Large intestine (tissue), 3 donors: ENCODE measurements around the gene PPP1R9A. TPM values are rescaled to one million over a fixed set of nuclear protein-coding genes. Genes with fewer than 3 reads are reported as not detected.
"Not testable (repeated sequence)": the region's sequence is repeated elsewhere in the genome, so short reads cannot be mapped to it uniquely, and the experiment has no call there.

Source experiments
- DNase-seq, 2 donors: peaks; one replicate each; pipeline versions ENCODE4 v3.0.0 to v3.0.0-alpha.2; 2013
- H3K27ac ChIP-seq: one replicate; pipeline ENCODE4 v1.5.1; 2013; ENCODE audit warnings: low read length
- H3K27me3 ChIP-seq: 2 replicates; pipeline ENCODE4 v1.6.1; 2013; ENCODE audit warnings: low read length; ENCODE audit not compliant: control insufficient read depth, insufficient read depth
- H3K36me3 ChIP-seq: 2 replicates; pipeline ENCODE4 v1.6.1; 2013; ENCODE audit warnings: low read length; ENCODE audit not compliant: control insufficient read depth, insufficient read depth
- H3K4me1 ChIP-seq: one replicate; pipeline ENCODE4 v1.6.1; 2013; ENCODE audit warnings: low read length; ENCODE audit not compliant: control insufficient read depth, insufficient read depth
- H3K4me3 ChIP-seq: one replicate; pipeline ENCODE4 v1.5.1; 2013; ENCODE audit warnings: low read length
- H3K9me3 ChIP-seq: one replicate; pipeline ENCODE4 v1.6.1; 2013; ENCODE audit warnings: mild to moderate bottlenecking, low read depth, low read length, moderate library complexity; ENCODE audit not compliant: control insufficient read depth
- WGBS: methylation state at CpG from one replicate; pipeline ENCODE4 v1.1.5; 2013; ENCODE audit warnings: low lambda C conversion rate; ENCODE audit not compliant: insufficient coverage; 5-methylcytosine and 5-hydroxymethylcytosine counted together
- polyA plus RNA-seq: library from polyadenylated mRNA; unstranded; fragments of 120-200 nt; gene quantifications from one replicate; pipeline ENCODE4 v1.2.1, GENCODE V29; 2013

Gene PPP1R9A
- polyA plus RNA-seq, 1 donor, result 16.7 TPM

DNA sequence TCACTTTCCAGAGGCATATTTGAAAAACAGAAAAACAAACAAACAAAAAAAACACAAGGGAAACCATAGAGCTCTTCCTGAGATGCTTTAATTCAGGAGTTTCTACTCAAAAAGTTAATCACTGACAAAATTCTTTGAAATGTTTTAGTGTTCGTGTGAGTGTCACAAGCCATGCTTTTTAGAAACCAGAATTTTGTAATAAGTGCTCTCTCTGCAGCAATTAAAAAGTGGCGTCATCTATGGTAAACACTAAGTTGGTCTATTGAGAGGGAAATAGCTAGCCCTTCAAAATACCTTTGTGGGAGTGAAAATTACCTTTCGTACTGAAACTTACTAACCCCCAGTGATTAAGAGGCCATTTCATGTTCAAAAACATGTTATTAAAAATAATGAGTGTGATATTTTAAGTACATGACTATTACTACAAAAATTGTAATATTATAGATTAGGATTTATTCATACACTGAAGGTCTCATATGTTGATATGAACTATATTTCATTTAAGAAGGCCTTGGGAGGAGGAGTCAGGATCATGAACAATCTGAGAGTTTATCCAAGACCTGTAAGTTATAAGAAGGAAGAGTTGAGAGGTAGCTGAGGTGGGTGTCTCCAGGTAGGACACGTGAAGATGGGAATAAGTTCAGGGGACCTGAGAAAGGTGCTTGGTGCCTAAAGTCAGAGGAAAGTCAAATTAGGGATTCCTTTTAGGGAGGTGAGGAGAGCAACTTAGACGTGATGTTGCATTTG is 94.6 kb downstream of the PPP1R9A start:
- Histone ChIP-seq H3K4me1 (peaks cover 11% of the 10 kb centered on the region), H3K9me3 (no peaks in the 10 kb centered on the region), H3K36me3 (no peaks in the 10 kb centered on the region), H3K27me3 (no peaks in the 10 kb centered on the region), H3K27ac (no peak overlapping the region), H3K4me3 (no peak overlapping the region)
- no peak for DNase-seq
- WGBS, result 100% methylated on average over 1 of the region's 5 CpGs

DNA sequence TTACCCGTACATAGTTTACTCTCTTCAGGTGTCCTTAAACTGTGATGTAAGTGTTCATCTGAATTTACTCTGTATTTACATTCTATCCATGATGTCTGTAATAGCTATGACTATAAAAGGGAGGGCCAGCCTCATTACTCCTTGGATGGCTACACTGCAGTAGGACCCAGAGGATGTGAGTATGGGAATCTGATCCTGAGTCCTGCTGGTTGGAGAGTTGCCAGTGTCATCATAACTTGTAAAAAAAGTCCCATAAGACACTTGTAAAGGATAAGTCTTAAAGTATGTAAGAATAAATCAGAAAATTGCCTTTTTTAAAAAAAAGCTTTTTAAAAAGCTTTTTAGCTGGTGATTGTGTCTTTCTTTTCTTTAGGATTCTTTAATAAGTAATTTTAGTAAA is 95.4 kb downstream of the PPP1R9A start:
- H3K4me3 ChIP-seq, result no peak overlapping the region
- H3K36me3 ChIP-seq, result no peaks in the 10 kb centered on the region
- peaks cover 5% of the 10 kb centered on the region for H3K4me1 ChIP-seq
- no peaks in the 10 kb centered on the region for H3K27me3 ChIP-seq
- DNase-seq, result no peak
- no peak overlapping the region for H3K27ac ChIP-seq
- WGBS, result no CpG with 5 or more reads among the region's 1 CpG
- no peaks in the 10 kb centered on the region for H3K9me3 ChIP-seq

DNA sequence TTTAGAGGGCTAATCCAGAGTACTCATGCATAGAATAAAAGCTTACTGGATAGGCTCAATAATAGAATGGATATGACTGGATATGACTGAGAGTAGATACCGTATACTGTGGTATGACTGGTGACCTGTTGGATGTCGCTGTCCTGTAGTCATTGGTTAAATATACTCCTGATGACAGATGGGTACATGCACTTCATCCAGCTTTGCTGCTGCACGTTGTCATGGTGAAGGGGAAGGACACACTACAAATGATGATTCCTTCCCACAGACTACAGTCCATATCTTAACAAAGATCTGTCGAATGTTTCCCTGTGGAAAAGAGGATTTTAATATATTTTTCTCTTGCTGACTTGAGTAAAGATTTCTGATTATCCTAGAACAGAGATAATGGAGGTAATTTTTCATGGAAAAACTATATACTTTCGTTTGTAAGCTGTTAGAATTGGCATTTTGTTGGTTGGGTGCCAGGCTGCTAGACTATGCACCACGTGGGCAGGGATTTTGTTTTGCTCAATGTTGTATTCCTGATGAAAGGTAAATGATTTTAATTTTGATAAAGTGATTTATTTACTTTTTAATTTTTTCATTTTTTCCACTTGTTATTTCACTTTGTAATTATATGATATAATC is 97.3 kb downstream of the PPP1R9A start:
- H3K4me1 ChIP-seq, result no peaks in the 10 kb centered on the region
- H3K36me3 ChIP-seq, result no peaks in the 10 kb centered on the region
- H3K9me3 ChIP-seq, result no peaks in the 10 kb centered on the region
- H3K4me3 ChIP-seq, result no peak overlapping the region
- no peaks in the 10 kb centered on the region for H3K27me3 ChIP-seq
- 88% methylated on average over 3 of the region's 6 CpGs for WGBS
- H3K27ac ChIP-seq, result no peak overlapping the region
- DNase-seq, result no peak

DNA sequence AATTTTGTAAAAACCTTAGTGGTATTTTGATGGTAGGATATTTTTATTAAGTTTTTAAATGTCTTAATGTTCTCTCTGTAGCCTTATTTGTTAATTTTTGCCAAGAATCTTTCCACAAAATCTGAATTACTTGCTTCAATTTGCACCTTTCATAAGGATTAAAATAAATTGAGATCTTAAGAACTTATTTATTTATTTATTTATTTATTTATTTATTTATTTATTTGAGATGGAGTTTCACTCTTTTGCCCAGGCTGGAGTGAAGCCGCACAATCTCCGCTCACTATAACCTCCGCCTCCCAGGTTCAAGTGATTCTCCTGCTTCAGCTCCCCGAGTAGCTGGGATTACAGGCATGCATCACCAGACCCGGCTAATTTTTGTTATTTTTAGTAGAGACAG is 98.6 kb downstream of the PPP1R9A start:
- Histone ChIP-seq H3K36me3 (no peaks in the 10 kb centered on the region), H3K9me3 (no peaks in the 10 kb centered on the region), H3K4me1 (no peaks in the 10 kb centered on the region), H3K27me3 (no peaks in the 10 kb centered on the region), H3K4me3 (no peak overlapping the region), H3K27ac (no peak overlapping the region)
- no CpG with 5 or more reads among the region's 5 CpGs for WGBS
- no peak for DNase-seq

DNA sequence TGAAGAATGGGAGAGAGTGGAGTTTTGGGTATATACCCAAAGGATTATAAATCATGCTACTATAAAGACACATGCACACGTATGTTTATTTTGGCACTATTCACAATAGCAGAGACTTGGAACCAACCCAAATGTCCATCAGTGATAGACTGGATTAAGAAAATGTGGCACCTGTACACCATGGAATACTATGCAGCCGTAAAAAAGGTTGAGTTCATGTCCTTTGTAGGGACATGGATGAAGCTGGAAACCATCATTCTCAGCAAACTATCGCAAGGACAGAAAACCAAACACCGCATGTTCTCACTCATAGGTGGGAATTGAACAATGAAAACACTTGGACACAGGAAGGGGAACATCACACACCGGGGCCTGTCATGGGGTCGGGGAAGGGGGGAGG is 101.4 kb downstream of the PPP1R9A start:
- not testable (repeated sequence) for H3K27me3 ChIP-seq, H3K36me3 ChIP-seq, H3K4me3 ChIP-seq, H3K27ac ChIP-seq, H3K4me1 ChIP-seq, H3K9me3 ChIP-seq, DNase-seq
- no CpG with 5 or more reads among the region's 6 CpGs for WGBS

DNA sequence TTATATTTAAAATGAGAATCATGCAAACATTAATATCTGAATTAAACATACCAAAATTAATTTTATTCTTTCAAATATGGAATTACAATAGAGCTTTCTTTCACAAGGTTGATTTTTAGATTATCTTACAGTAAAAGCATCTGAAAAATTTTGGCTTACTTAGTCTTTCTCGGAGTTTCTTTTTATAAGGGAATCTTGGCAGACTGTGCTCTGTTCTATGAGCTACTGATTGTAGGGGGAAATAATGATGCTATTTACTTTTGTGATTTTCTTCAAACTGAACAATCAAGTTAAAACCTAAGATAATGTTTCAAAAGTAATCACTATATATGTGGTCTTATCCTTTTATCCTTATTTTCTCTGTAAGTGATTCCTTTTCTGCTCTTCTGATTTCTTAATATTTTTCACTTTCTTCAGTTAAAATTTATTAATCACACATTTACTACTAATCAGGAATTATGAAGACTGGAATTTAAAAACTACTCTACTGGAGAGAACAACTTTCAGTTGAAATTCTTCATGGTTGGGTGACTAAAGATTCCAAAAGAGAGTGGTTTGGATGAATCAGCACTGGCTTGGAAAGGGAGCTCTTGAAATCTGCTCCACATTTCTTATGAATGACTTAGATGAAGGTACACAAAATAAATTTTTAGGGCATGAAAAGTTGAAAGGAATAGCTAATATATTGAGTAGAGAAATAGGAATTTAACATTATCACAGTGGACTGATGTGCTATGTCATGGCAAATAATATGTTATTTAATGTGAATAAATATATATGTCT is 103.9 kb downstream of the PPP1R9A start:
- Histone ChIP-seq H3K27me3 (no peaks in the 10 kb centered on the region), H3K4me1 (no peaks in the 10 kb centered on the region), H3K9me3 (no peaks in the 10 kb centered on the region), H3K27ac (no peak overlapping the region), H3K4me3 (no peak overlapping the region), H3K36me3 (no peaks in the 10 kb centered on the region)
- no peak for DNase-seq
- no CpG with 5 or more reads among the region's 1 CpG for WGBS

DNA sequence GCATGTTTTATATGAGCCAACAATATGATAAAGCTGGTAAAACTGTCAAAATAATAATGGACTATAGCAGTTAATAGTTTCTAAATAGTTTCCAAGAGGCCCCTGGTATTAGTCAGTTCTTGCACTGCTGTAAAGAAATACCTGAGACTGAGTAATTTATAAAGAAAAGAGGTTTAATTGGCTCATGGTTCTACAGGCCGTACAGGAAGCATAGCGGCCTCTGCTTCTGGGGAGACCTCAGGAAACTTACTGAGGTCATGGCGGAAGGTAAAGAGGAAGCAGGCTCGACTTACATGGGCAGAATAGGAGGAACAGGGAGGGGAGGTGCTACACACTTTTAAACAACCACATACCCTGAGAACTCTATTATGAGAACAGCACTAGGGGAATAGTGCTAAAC is 104.6 kb downstream of the PPP1R9A start:
- no peaks in the 10 kb centered on the region for H3K27me3 ChIP-seq
- no peak overlapping the region for H3K4me3 ChIP-seq
- no peaks in the 10 kb centered on the region for H3K4me1 ChIP-seq
- H3K36me3 ChIP-seq, result no peaks in the 10 kb centered on the region
- no peak for DNase-seq
- no peaks in the 10 kb centered on the region for H3K9me3 ChIP-seq
- H3K27ac ChIP-seq, result no peak overlapping the region
- 0% methylated on average over 1 of the region's 4 CpGs for WGBS

DNA sequence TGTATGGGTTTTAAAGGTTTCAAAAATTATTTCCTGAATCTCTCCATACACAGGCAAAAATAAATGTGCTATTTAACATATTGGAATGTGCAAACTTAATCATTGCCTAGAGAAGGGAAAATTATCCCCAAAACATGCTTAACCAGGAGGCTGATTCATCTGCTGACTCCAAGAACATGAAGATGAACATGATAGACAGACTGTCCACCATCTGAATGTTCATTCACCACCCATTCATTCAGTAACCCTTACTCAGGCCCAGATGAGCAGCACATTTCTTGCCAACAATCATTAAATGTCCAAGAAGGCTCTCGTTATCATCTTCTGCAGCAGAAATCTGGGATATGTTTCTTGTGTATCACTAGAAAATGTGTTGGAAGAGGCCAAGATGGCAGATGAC is 110.6 kb downstream of the PPP1R9A start:
- no peaks in the 10 kb centered on the region for H3K36me3 ChIP-seq
- H3K27me3 ChIP-seq, result no peaks in the 10 kb centered on the region
- no peak overlapping the region for H3K27ac ChIP-seq
- H3K9me3 ChIP-seq, result no peaks in the 10 kb centered on the region
- WGBS, result no CpG with 5 or more reads among the region's 1 CpG
- DNase-seq, result no peak
- H3K4me3 ChIP-seq, result no peak overlapping the region
- no peaks in the 10 kb centered on the region for H3K4me1 ChIP-seq

DNA sequence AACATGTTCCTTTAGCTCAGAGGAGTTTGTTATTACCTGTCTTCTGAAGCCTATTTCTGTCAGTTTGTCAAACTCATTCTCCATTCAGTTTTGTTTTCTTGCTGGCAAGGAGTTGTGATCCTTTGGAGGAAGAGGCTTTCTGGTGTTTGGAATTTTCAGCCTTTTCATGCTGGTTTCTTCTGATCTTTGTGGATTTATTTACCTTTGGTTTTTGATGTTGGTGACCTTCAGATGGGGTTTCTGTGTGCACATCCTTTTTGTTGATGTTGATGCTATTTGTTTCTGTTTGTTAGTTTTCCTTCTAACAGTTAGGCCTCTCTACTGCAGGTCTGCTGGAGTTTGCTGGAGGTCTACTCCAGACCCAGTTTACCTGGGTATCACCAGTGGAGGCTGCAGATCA is 118.6 kb downstream of the PPP1R9A start:
- Histone ChIP-seq H3K4me1 (no peaks in the 10 kb centered on the region), H3K27me3 (no peaks in the 10 kb centered on the region), H3K9me3 (no peaks in the 10 kb centered on the region), H3K27ac (no peak overlapping the region), H3K4me3 (no peak overlapping the region), H3K36me3 (no peaks in the 10 kb centered on the region)
- no peak for DNase-seq

DNA sequence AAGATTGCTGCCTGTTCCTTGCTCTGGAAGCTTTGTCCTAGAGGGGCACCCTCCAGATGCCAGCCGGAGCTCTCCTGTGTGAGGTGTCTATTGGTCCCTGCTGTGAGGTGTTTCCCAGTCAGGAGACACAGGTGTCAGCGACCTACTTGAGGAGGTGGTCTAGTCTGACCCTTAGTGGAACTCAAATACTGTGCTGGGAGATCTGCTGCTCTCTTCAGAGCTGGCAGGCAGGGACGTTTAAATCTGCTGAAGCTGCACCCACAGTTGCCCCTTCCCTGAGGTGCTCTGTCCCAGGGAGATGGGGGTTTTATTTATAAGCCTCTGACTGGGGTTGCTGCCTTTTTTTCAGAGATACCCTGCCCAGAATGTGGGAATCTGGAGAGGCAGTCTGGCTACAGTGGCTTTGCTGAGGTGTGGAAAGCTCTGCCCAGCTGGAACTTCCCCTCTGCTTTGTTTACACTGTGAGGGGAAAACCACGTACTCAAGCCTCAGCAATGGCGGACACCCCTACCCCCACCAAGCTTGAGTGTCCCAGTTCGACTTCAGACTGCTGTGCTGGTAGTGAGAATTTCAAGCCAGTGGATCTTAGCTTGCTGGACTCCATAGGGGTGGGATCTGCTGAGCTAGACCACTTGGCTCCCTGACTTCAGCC is 119.2 kb downstream of the PPP1R9A start:
- no peak for DNase-seq
- Histone ChIP-seq H3K4me1 (no peaks in the 10 kb centered on the region), H3K9me3 (no peaks in the 10 kb centered on the region), H3K36me3 (no peaks in the 10 kb centered on the region), H3K27me3 (no peaks in the 10 kb centered on the region), H3K4me3 (no peak overlapping the region), H3K27ac (no peak overlapping the region)
- WGBS, result no CpG with 5 or more reads among the region's 6 CpGs
